A204.1 (cell line): ENCODE data around the gene TBC1D17.

Source experiments
- FAIRE-seq: peaks from 2 replicates; lab custom pipeline; 2012; peaks lifted over from hg19 to GRCh38; lab: Jason Lieb, UNC

Gene TBC1D17

DNA sequence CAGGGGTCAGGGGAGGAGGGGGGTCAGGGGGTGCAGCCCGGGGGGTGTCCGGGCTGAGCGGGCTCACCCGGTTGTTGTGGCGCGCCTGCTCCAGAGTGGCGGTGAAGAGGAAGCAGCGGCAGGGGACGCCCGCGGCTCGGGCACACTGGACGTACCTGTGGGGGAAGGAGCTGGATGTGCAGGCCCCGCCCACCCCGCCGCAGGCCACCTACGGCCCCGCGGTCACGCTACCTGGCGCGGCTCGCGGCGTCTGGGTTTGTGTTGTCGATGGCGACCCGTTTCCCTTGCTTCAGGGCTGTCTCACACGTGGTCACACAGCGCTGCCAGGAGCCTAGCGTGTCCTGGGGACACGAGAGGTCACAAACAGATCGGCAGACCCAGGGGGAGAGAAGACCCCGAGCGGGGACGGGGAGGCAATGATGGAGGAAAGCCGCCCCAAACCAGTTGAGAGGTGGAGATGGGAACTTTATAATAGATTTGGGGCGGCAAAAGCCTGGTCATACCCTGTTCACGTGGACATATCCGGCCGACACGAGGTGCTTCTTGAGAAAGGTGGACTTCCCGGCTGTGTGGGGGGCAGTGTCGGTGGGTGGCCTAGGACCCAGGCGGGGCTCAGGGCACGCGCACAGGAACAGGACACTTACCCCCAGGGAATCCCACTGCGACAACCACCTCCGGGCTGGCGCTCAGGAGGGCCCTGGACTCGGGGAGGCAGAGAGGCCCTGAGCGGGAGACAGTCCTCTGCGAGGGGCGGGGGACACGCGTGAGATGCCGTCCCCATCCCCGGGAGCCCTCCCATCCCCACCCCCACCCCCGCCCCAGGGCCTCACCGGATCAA is 15.7 kb upstream of the TBC1D17 start:
- FAIRE-seq = no peak

DNA sequence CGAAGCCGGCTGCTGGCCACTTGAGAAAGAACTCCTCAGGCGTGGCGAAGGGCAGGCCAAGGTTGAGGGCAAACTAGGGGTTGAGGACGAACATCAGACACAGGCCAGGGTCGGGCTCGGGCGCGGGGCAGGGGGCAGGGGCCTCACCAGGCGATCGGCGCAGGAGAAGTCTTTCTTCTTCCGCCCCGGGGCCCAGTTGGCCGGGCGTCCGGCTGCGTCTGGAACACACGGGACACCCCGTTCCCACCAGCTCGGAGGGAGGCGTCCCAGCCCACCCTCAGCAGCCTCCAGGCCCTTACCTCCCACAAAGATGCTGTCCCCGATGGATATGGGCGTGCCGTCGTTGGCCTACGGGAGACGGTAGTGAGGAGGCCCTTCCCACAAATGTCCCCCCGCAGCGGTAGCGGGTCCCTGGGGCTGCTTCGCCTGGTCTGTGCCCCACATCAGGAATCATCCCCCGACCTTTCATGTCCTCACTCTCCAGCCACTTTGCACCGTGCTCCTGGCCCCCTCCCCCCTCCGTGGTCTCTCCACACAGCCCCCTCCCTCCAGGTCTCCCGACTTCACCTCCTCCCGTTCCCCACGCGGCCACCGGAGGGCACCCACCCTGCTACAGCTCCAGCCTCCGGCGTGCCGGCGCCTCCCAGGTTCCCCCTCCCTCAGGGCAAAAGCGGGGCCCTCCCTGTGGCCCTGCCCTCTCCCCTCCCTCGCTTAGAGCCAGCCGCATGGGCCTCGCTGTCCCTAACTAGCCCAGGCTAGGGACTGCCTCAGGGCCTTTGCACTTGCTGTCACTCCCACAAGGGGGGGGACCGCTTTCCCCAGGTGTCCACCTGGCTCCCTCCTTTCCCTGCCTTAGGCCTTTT is 14.9 kb upstream of the TBC1D17 start:
- FAIRE-seq = no peak

DNA sequence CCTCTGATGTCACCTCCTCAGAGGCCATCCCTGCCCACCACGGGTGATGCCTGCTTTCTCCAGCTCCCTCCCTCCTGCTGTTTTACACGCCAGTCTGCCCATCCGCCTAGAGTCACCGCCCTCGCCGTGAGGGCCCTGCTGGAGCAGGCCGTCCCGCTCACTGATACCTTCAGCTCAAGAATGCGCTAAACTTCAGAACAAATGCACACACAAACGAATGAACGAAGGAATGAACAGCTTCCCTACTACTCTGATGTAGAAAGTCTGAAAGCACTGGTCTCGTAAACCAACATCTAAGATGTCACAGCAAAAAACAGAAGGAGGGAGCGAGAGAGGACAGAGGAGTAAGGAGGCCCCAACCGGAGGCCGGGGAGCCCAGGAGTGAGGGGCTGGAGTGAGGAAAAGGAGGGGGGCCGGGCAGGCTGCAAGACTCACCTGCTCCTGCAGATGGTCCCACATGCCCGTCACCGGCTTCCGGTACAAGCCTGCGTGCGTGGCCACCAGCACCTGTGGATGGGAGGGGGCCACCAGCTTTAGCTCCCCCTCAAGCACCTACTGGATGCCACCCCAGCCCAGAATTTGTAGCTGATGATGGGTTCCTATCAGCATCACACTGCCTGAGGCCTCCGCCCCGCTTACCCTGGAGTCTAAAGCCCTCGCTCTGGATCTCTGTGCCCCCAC is 14.1 kb upstream of the TBC1D17 start:
- no peak for FAIRE-seq

DNA sequence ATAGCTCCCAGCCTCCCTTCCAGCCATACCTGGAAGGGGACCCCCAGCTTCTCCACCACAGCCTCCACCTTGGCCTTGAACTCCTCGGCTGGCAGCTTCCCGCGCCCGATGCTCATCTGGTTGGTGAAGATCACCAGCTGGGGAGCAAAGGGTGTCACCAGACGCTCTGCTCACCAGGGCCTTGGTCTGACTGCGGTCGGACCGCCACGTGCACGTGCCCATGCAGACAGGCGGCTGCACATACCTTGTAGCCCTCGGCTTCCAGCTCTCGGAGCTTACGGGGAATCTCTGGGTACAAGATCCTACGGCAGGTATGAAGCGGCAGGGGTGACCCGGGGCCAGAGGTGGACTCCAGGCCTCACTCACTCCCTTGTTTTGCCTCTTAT is 13.6 kb upstream of the TBC1D17 start:
- FAIRE-seq = no peak

DNA sequence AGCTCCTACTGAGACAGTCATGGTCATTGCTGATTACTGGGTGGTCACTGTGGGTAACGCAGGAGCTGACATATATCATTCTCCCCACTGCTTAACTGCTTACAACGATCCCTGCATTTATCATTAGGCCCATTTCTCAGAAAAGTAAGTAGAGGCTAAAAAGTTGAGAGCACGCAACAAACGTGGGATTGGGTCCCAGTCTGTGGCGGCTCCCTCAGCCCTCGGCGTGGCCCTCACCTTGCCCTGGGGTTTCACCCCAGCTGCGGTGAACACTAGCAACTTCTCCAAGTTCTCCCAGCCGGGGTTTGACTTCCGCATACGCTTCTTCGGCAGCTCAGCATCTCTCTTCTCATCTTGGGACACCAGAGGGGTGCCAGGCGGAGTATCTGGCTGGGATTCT is 12.6 kb upstream of the TBC1D17 start:
- FAIRE-seq = no peak

DNA sequence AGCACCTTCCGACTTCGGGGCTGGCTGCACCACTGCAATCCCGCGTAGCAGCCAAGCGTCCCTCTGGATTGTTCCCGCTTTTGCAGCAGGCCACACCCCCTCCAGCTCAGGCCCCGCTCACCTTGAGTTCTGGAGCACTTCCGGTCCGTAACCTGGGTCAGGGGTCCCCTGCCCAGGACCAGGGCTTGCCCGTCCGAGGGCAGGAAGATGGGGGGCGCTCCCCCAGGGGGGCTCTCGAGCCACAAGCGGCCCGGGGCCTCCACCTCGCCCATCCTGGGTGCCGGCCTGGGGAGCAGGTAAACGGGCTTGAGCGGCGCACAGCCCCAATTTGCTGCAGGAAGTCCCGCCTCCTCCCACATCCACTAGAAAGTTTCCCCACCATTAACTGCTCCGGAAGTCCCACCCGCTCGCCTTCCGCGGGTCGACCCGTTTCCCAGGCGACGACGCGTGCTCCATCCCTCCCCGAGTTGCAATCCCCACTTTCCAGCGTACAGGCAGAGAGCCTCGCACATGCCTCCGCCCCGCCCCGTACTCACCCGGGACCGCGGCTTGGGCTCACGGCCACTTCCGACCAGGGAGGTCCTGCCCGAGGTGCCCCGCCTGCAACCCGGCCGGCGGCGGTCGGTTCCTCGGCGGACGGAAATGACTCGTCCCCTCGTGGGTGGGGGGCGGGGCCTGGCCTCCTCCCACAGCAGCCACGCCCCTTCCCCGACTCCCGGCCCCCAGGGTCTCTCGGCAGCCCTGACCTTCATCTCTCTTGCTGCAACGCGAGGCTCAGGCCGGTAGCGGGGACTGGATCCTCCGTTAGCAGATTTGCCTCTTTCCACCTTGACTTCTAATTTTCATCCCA is 10.3 kb upstream of the TBC1D17 start, which contains the start of gene PNKP:
TSS of gene PNKP (minus strand) at position 644 of the 850 bp plus-strand sequence. CDS start at position 272, 372 bp downstream.
- peak; percentile 68 for FAIRE-seq

DNA sequence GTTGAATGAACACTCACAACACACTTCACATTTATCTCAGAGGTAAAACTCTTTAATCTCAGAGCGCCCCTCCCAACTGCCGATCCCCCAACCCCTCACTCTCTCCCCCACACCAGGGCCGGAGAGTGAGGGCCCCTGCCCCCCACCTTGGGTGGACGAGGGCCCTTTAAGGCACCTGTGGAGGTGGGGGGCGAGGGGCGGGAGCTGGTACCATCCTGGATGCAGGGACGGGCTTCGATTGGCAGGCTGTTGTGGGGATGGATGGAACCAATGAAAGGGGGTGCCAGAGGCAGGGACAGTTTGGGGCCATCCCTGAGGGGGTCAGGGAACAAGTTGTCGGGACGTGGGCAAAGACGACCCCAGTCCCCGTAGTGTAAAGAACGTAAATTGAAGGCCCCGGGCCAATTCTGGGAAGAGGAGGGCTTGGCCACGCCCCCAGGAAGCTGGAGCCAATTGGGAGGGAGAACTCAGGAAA is 8.5 kb upstream of the TBC1D17 start:
- no peak for FAIRE-seq

DNA sequence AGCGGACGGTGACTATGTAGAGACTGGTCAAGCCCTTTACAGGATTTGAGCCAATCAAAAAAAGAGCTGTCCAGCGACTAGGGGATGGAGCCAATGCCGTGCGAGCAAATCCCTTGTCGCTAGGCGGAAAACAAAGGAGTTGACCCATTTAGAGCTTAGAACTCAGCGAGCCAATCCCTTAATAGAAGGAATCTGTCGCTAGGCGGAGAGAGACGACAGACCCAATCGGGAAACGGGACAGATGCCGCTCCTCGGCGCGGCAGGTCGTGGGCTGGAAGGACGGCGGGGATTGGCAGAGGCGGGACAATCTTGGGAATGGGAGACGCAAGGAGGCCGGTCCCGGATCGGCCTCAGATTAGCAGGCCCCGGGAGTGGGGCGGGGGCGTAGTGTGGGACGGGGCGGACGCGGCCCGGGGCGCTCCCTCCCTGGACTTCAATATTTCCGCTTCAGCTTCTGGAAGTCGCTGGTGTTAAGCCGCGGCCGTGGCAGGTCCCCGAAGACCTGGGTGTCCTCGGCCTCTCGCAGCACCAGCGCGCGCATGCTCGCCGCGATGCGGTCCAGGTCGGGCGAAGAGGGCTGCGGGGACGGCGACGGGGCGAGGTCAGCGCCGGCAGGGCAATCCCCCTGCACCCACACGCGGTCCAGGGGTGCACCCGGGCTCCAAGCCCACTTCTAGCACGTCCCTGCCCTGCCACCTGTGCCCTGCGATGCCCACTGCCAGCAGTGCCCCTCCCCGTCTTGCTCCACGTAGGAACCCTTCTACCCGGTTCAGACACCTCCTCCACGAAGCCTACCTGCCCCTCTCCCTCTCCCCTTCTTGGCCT is 7.8 kb upstream of the TBC1D17 start:
- FAIRE-seq = peak; percentile 100

DNA sequence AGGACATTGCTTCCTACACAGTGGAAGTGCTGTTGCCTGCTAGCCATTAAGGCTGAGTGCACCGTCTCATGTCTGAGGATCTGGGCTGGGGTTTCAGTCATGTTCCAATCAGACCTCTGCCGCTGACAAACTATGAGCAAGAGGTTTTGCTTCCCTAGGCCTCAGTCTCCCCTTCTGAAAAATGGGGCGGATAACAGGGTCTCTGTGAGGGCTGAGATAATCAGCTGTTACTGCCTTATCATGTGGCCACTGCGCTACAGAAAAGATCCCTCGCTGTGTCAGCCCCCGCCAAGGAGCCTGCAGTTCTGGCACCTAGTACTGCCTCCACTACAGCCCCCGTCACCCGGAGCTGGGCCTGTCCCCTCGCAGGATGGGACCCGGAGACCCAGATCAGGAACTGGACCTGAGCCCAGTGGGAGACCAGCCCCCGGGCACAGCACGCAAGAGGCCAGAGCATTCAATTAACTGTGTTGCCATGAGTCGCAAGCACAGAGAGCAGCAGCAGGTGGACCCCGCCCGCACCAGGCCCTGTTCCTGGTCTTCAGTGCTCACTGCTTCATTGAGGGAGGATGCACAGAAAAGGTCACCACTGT is 7.1 kb upstream of the TBC1D17 start:
- FAIRE-seq = no peak

DNA sequence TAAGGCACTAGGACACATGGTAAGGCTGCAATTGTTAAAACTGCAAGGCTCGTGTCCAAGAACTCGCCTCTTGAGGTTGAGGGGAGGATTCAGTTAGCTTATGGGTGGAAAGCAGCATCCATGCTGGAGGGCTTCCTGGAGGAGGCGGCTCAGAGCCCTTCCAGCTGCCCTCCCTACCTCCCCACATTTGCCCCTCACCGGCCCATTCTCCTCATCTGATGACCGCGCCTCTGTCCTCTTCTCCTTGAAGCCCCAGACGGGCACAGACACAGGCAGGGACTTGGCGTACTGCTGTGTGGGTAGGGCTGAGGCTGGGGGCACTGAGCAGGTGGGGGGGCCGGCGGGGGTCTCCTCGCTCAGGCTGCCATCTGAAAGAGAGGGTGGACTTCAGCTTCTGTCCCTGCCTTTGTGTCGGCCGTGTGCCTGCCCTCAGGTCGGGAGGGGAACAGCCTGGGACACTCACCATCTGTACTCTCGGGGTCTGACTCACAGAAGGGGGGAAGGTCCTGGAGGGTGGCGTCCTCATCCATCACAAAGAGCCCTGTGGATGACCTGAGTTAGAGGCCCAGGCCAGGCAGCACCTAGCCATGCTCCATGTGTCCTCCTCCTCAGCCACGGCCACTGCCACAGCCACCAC is 6.0 kb upstream of the TBC1D17 start:
- FAIRE-seq = no peak

DNA sequence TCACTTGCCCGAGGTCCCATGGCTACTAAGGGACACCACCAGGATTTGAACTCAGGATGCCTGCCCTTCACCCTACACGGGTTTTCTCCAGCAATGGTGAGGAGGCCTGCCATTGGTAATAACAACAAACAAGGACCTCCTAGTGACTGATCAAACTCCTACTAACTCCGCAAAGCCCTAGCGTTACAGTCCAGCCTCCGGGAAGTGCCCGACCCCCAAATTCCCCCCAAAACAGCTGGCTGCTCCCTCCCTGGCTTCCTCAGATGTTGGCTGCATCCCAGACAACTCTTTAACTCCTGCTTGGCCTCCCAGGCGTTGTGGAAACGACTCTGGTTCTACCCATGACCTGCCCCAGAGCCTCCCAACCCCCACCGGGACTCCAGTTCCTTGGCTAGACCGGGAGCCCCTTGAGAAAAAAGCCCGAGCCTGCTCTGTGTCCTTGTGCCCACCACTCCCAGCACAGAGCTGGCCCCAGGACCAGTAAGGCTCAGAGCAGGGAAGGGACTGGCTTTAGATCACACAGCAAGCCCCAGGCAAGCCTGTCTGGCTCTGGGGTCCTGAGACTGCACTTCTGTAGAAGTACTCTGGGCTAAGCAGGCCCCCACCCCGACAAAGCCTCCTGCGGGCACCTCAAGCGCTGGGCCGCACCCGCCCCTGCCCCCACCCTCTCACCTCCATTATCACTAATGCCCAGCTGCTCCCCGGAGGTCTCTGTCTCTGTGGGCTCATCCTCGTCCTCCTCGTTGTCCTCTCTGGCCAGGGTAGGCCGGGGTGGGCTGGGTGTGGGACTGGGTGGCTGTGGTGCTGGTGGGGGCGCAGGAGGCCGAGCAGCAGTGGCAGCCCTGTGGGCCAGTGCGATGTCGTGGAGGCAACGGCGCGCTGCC is 5.0 kb upstream of the TBC1D17 start:
- FAIRE-seq = no peak

DNA sequence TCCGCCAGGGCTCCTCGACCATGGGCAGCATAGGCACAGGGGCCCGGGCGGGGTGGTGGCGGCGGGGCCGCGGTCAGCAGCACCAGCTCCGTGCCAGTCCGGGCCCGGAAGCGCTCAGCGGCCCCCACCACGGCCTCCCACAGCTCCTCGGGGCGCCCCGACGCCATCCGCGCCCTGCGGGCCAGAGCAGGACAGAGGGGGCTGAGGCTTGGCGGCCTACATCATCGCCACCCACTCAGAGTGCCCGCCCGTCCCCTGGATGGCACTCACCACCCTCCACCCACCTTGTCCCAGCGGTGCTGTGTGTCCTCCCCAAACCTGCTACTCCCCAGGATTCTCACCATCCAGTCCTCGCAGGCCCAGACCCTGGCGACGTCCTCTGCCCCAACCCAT is 4.4 kb upstream of the TBC1D17 start:
- no peak for FAIRE-seq

DNA sequence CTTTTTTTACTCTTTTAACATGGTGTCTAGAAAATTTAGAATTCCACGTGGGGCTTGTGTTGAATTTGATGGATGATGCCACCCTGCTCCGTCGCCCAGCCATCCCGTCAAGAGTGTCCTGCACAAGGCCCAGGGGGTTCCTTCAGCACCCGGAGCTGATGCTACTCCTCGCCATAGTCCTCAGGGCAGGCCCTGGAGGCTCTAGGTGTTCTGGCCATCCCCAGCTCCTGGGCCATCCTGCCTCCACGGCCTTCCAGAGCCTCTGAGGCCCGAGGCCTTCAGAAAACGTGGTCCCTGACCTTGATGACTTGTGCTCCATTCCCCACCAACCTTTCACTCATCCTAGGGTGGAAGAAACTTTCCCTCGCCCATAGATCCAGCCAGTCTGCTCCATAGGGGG is 3.7 kb upstream of the TBC1D17 start:
- FAIRE-seq = no peak

DNA sequence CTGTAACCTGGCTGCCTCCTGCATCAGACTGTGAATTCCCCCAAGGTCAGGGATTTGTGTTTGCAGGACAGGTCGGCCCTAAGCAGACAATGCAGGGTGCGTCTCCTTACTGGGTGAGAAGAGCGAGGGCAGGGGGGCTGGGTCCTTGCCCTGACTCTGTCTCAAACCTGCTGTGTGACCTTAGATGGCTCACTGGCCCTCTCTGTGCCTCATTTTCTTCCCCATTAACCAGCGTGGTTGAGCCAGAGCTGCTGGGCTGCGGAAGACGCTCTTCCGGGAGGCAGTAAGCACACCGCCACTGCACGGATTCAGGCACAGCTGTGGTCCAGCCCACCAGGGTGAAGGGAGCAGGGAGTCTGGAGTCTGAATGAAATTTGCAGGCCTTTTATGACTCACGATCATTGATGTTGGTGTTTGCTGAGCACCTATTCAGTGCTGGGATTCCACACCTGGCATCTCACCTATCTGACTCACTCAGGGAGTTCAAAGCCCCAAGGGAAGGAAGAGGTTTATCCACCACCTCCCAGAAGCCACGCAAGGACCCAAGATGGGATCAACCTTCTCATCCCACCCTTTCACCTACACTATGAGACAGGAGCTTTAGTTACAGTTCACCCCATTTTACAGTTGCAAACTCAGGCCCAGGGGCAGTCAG is 2.9 kb upstream of the TBC1D17 start:
- no peak for FAIRE-seq

DNA sequence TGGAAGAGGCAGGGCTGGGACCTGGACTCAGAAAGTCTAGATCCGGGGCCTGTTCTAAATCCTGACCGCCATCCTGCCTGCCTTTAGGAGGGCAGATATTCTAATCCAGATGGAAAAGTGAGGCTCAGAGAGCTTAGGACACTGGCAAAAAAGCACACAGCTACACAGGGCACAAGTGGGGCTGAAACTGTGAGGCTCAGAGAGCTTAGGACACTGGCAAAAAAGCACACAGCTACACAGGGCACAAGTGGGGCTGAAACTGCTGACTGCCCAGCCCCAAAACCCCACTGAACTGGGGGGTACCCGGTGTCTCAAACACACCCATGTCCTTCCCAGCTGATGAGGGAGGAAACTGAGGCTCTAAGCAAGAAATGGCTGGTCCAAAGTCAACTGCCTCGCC is 2.3 kb upstream of the TBC1D17 start:
- no peak for FAIRE-seq

DNA sequence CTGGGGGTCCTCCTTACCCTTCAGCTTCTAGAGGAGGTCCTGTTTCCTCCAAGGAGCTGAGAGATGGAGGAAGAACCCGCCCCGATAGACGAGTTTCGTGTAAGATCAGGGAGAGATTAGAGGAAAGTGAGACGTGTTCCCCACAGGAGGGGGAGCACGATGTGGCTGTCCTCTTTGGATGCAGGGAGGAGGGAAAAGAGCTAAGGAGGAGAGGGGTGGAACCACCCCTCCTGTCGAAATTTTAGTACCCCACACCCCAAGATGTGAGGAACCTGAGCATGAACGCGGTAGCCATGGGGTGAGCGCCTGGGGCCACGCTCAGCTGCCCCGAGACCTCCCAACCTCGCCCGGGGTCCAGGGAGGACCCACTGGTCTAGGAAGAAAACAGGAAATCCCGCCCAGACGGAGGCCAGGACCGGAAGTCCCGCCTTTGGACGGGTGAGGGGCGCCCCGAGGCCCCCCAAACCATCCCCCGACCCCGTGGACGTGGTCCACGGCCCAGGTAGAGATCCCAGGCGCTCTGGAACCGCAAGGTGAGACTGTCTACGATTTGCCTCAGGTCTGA is 1.6 kb upstream of the TBC1D17 start:
- FAIRE-seq = no peak

DNA sequence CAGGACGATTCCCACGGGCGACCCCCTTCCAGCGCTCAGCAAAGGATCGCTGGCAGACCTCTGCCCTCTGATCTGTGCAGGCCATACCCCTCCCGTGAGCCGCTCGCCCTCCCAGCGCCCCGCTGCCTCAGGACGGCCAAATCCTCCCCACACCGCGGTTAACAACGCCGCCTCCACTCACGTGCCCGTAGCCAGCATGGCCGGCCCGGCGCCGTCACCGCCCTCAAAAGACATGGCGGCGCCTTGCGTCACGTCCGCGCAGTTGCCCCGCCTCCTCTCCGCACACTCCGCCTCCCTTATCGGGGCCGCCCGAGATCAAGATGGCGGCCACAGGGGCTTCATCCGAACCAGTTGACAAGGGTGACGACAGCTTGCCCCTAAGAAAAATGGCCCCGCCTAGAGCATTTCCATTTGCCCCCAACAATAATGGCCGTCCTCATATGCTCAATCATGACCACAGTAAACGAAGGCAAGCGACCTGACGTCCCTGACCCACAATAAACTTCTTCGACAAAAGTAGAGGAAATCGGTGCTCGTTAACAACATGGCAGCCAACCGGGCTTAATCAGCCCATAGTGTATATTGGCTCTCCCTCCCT is 981 bp upstream of the TBC1D17 start:
- peak; percentile 97 for FAIRE-seq
